A549 (cell line): ENCODE measurements around the gene CAMTA1.

ENCODE experiments used
- FOSL2 ChIP-seq, 2 experiments: fragments of 450-650 bp in 1 of 2; fragments of >200 bp in 1 of 2; sonication (Bioruptor Twin) in 1 of 2; formaldehyde crosslinking; IDR thresholded peaks; 2 replicates each; pipeline versions ENCODE4 v1.5.0 to v1.6.1; 2016 to 2020; ENCODE audit warnings: mild to moderate bottlenecking in 1 of 2, moderate library complexity in 1 of 2
- KDM1A ChIP-seq: fragments of 200-600 bp; sonication (generic); IDR thresholded peaks from 2 replicates; pipeline ENCODE4 v1.6.1; 2016; ENCODE audit warnings: low read depth, mild to moderate bottlenecking
- MYC ChIP-seq: IDR thresholded peaks from 2 replicates; pipeline ENCODE4 v1.6.1; 2012; ENCODE audit warnings: mild to moderate bottlenecking, inconsistent platforms, low read length, improper control_type of control experiment, borderline replicate concordance
- POLR2A ChIP-seq: IDR thresholded peaks from 2 replicates; pipeline ENCODE4 v1.6.1; 2012; ENCODE audit warnings: mild to moderate bottlenecking, low read length
- TF ChIP-seq, protein P1 (sequence below): fragments of >200 bp; sonication (Bioruptor Twin); formaldehyde crosslinking; IDR thresholded peaks from 3 replicates; pipeline ENCODE4 v1.5.1; 2016

DNA sequence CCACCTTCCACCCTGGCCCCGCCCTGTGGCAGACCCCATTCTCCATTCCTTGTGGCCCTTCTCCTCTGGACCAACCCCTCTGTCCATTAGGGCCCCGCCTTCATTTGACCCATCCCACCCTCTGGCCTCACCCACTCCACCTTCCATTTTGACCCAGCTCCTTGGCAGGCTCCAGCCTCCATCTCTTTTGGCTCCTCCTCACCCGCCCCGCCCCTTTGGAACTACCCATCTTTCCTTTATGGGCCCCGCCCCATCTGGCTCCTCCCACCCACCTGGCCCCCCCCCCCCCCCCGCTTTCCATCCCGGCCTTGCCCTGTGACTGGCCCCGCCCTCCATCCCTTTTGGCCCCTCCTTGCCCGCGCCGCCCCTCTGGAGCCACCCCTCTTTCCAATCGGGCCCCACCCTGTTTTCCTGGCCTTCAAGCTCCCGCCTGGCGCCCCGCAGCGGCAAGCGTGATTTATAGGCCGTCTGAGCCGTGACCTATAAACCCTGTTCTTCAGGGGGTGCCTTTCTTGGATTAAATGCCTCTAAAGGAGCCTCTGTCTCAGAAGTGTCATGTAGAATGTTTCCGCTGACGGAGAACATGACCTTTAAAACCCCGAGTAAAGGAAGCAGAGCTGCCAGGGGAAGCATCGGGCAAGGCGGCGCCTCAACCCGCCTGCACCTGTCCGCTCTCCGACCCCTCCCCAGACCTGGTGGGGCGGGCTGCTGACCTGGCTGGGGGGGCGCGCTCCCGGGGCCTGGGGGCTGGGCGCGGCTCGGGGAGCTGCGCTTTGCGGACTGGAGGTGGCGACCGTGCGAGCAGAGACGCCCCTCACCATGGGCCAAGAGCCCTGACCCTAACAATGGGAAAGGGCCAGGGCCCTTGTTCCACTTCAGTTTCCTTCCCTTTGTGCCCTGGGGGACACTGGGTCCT is 178.0 kb downstream of the CAMTA1 start:
- TF ChIP-seq KDM1A: no peak
- TF ChIP-seq, protein P1, sequence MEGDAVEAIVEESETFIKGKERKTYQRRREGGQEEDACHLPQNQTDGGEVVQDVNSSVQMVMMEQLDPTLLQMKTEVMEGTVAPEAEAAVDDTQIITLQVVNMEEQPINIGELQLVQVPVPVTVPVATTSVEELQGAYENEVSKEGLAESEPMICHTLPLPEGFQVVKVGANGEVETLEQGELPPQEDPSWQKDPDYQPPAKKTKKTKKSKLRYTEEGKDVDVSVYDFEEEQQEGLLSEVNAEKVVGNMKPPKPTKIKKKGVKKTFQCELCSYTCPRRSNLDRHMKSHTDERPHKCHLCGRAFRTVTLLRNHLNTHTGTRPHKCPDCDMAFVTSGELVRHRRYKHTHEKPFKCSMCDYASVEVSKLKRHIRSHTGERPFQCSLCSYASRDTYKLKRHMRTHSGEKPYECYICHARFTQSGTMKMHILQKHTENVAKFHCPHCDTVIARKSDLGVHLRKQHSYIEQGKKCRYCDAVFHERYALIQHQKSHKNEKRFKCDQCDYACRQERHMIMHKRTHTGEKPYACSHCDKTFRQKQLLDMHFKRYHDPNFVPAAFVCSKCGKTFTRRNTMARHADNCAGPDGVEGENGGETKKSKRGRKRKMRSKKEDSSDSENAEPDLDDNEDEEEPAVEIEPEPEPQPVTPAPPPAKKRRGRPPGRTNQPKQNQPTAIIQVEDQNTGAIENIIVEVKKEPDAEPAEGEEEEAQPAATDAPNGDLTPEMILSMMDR: peak; percentile 35; the same call in 2 of the 3 replicates
- TF ChIP-seq FOSL2 (IDR thresholded peaks at IDR 0.05): no peak
- no peak for TF ChIP-seq FOSL2 (CRISPR knock-in tag; IDR thresholded peaks at IDR 0.05)
- no peak for TF ChIP-seq POLR2A
- TF ChIP-seq MYC: no peak
